Large intestine (tissue), 3 donors: ENCODE measurements around the gene SMPD3. TPM values are rescaled to one million over a fixed set of nuclear protein-coding genes. Genes with fewer than 3 reads are reported as not detected.
A peak's percentile ranks its signal among the peaks of the same experiment; 100 is the strongest.

ENCODE experiments used
- DNase-seq, 2 donors: peaks; one replicate each; pipeline versions ENCODE4 v3.0.0 to v3.0.0-alpha.2; 2013
- H3K27ac ChIP-seq: one replicate; pipeline ENCODE4 v1.5.1; 2013; ENCODE audit warnings: low read length
- H3K27me3 ChIP-seq: 2 replicates; pipeline ENCODE4 v1.6.1; 2013; ENCODE audit warnings: low read length; ENCODE audit not compliant: control insufficient read depth, insufficient read depth
- H3K36me3 ChIP-seq: 2 replicates; pipeline ENCODE4 v1.6.1; 2013; ENCODE audit warnings: low read length; ENCODE audit not compliant: control insufficient read depth, insufficient read depth
- H3K4me1 ChIP-seq: one replicate; pipeline ENCODE4 v1.6.1; 2013; ENCODE audit warnings: low read length; ENCODE audit not compliant: control insufficient read depth, insufficient read depth
- H3K4me3 ChIP-seq: one replicate; pipeline ENCODE4 v1.5.1; 2013; ENCODE audit warnings: low read length
- H3K9me3 ChIP-seq: one replicate; pipeline ENCODE4 v1.6.1; 2013; ENCODE audit warnings: mild to moderate bottlenecking, low read depth, low read length, moderate library complexity; ENCODE audit not compliant: control insufficient read depth
- WGBS: methylation state at CpG from one replicate; pipeline ENCODE4 v1.1.5; 2013; ENCODE audit warnings: low lambda C conversion rate; ENCODE audit not compliant: insufficient coverage; 5-methylcytosine and 5-hydroxymethylcytosine counted together
- polyA plus RNA-seq: library from polyadenylated mRNA; unstranded; fragments of 120-200 nt; gene quantifications from one replicate; pipeline ENCODE4 v1.2.1, GENCODE V29; 2013

SMPD3 gene
- polyA plus RNA-seq, 1 donor: 49.4 TPM

GRCh38 chr16:68369697-68370580 lies 78.4 kb downstream of the SMPD3 start:
- DNase-seq: no peak
- H3K27ac ChIP-seq: no peak overlapping the region

GRCh38 chr16:68369168-68369567 lies 79.1 kb downstream of the SMPD3 start:
- Histone ChIP-seq H3K27ac (no peak overlapping the region), H3K27me3 (no peaks in the 10 kb centered on the region), H3K4me1 (peaks cover 9% of the 10 kb centered on the region), H3K9me3 (peaks cover 4% of the 10 kb centered on the region), H3K36me3 (peaks cover 53% of the 10 kb centered on the region), H3K4me3 (no peak overlapping the region)
- WGBS: no CpG with 5 or more reads among the region's 4 CpGs
- no peak for DNase-seq

More at GRCh38 chr16:68369697-68370580, 78.4 kb downstream of the SMPD3 start:
- WGBS: no CpG with 5 or more reads among the region's 23 CpGs
- Histone ChIP-seq H3K4me3 (no peak overlapping the region), H3K9me3 (peaks cover 4% of the 10 kb centered on the region), H3K4me1 (peaks cover 11% of the 10 kb centered on the region), H3K36me3 (peaks cover 46% of the 10 kb centered on the region), H3K27me3 (no peaks in the 10 kb centered on the region)

GRCh38 chr16:68368301-68368888 lies 79.9 kb downstream of the SMPD3 start:
- WGBS: no CpG with 5 or more reads among the region's 12 CpGs
- peaks cover 5% of the 10 kb centered on the region for H3K4me1 ChIP-seq
- H3K36me3 ChIP-seq: peaks cover 60% of the 10 kb centered on the region
- H3K27me3 ChIP-seq: no peaks in the 10 kb centered on the region
- peaks cover 4% of the 10 kb centered on the region for H3K9me3 ChIP-seq
- H3K4me3 ChIP-seq: no peak overlapping the region
- DNase-seq: no peak
- no peak overlapping the region for H3K27ac ChIP-seq

GRCh38 chr16:68367891-68368290 lies 80.4 kb downstream of the SMPD3 start:
- Histone ChIP-seq H3K27me3 (no peaks in the 10 kb centered on the region), H3K27ac (no peak overlapping the region), H3K4me1 (peaks cover 5% of the 10 kb centered on the region), H3K9me3 (peaks cover 4% of the 10 kb centered on the region), H3K36me3 (peaks cover 63% of the 10 kb centered on the region), H3K4me3 (no peak overlapping the region)
- DNase-seq: no peak
- WGBS: no CpG with 5 or more reads among the region's 14 CpGs

- no peak overlapping the region for H3K4me3 ChIP-seq
- peaks cover 67% of the 10 kb centered on the region for H3K36me3 ChIP-seq
- 80% methylated on average over 1 of the region's 20 CpGs for WGBS
- H3K27me3 ChIP-seq: no peaks in the 10 kb centered on the region
- peaks cover 5% of the 10 kb centered on the region for H3K4me1 ChIP-seq
- peaks cover 4% of the 10 kb centered on the region for H3K9me3 ChIP-seq
- DNase-seq: no peak
- H3K27ac ChIP-seq: no peak overlapping the region
Measured at GRCh38 chr16:68367440-68367839, 80.9 kb downstream of the SMPD3 start.

GRCh38 chr16:68367030-68367429 lies 81.3 kb downstream of the SMPD3 start:
- no peak overlapping the region for H3K27ac ChIP-seq
- no CpG with 5 or more reads among the region's 13 CpGs for WGBS
- no peaks in the 10 kb centered on the region for H3K27me3 ChIP-seq
- DNase-seq: peak; percentile 43 to 55
- peaks cover 5% of the 10 kb centered on the region for H3K4me1 ChIP-seq
- H3K36me3 ChIP-seq: peaks cover 70% of the 10 kb centered on the region
- H3K9me3 ChIP-seq: peaks cover 4% of the 10 kb centered on the region
- no peak overlapping the region for H3K4me3 ChIP-seq

- no peak for DNase-seq
- no CpG with 5 or more reads among the region's 8 CpGs for WGBS
- Histone ChIP-seq H3K27ac (no peak overlapping the region), H3K27me3 (no peaks in the 10 kb centered on the region), H3K4me3 (no peak overlapping the region), H3K4me1 (peaks cover 7% of the 10 kb centered on the region), H3K36me3 (peaks cover 66% of the 10 kb centered on the region), H3K9me3 (no peaks in the 10 kb centered on the region)
Measured at GRCh38 chr16:68366062-68366461, 82.2 kb downstream of the SMPD3 start.

- peaks cover 70% of the 10 kb centered on the region for H3K36me3 ChIP-seq
- no CpG with 5 or more reads among the region's 18 CpGs for WGBS
- no peak overlapping the region for H3K4me3 ChIP-seq
- H3K9me3 ChIP-seq: no peaks in the 10 kb centered on the region
- peaks cover 9% of the 10 kb centered on the region for H3K4me1 ChIP-seq
- no peak overlapping the region for H3K27ac ChIP-seq
- H3K27me3 ChIP-seq: no peaks in the 10 kb centered on the region
- no peak for DNase-seq
Measured at GRCh38 chr16:68365167-68365817, 83.0 kb downstream of the SMPD3 start.

- no peak for DNase-seq
- Histone ChIP-seq H3K9me3 (no peaks in the 10 kb centered on the region), H3K36me3 (peaks cover 75% of the 10 kb centered on the region), H3K27me3 (no peaks in the 10 kb centered on the region), H3K4me3 (no peak overlapping the region), H3K27ac (no peak overlapping the region), H3K4me1 (peaks cover 12% of the 10 kb centered on the region)
- no CpG with 5 or more reads among the region's 14 CpGs for WGBS
Measured at GRCh38 chr16:68364561-68364998, 83.7 kb downstream of the SMPD3 start.
